ENCODE measurements around the gene SOX8.

The SOX8 gene

GRCh38 chr16:959232-960040 is 22.1 kb upstream of the SOX8 start:
- Histone ChIP-seq H3K9ac (ENCODE audit: low read depth, low read length) (no peak overlapping the region), H3K4me3 (ENCODE audit: low read length) (no peak overlapping the region), H3K27me3 (ENCODE audit: insufficient read depth, low read length) (no peaks in the 10 kb centered on the region), H3K9me3 (ENCODE audit: insufficient read depth, low read depth, low read length) (no peaks in the 10 kb centered on the region), H3K4me1 (ENCODE audit: insufficient read depth, low read length) (no peaks in the 10 kb centered on the region), H3K27ac (ENCODE audit: low read length) (no peak overlapping the region), H3K36me3 (ENCODE audit: insufficient read depth, low read depth, low read length) (no peaks in the 10 kb centered on the region)

- no peak overlapping the region for H3K4me3 ChIP-seq (ENCODE audit: low read length)
Observed at GRCh38 chr16:962366-962765, 19.2 kb upstream of the SOX8 start.

DNA sequence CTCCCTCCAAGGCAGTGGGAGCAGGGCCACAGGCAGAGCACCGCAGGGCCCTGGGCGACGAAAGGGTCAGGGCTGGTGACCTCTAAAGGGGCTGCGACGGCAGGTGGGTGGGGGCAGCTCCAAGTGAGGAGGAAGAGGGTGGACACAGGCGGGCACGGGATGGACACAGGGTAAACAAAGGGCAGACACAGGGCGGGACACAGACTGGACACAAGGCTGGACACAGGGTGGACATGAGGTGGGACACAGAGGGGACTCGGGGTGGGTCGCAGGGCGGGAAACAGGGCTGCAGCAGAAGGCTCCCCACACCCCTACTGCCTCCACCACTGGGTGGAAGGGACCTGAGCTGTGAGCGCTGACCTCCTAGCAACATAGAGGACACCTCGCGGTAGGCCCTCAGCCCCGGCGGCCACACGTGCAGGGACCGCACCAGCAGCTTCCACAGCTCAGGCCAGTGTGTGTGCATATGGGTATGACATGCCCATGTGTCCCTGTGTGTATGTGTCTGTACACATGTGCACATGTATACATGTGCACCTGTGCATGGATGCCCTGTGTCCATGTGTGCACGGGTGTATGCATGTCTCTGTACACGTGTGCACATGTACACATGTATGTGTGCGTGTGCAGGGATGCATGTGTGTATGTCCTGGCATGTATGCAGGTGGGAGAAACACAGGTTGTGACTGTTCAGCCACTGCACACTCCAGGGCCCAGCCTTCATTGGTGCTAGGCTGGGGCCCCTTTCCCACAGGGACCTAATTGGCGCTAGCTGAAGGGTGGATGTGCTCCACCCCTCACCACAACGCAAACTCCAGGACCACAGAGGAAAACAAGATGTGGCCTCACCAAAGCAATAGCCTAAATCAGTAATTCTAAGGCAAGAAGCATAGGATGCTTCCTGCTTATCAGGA is 18.4 kb upstream of the SOX8 start:
- no peak overlapping the region for H3K9ac ChIP-seq (ENCODE audit: low read depth, low read length)
- no peaks in the 10 kb centered on the region for H3K4me1 ChIP-seq (ENCODE audit: insufficient read depth, low read length)
- H3K27me3 ChIP-seq (ENCODE audit: insufficient read depth, low read length): no peaks in the 10 kb centered on the region
- H3K4me3 ChIP-seq (ENCODE audit: low read length): no peak overlapping the region
- H3K9me3 ChIP-seq (ENCODE audit: insufficient read depth, low read depth, low read length): no peaks in the 10 kb centered on the region; the same call in 1 of the 2 replicates
- no peaks in the 10 kb centered on the region for H3K36me3 ChIP-seq (ENCODE audit: insufficient read depth, low read depth, low read length)
- H3K27ac ChIP-seq (ENCODE audit: low read length): no peak overlapping the region

More at GRCh38 chr16:962366-962765, 19.2 kb upstream of the SOX8 start:
- Histone ChIP-seq H3K4me1 (ENCODE audit: insufficient read depth, low read length) (no peaks in the 10 kb centered on the region), H3K9me3 (ENCODE audit: insufficient read depth, low read depth, low read length) (no peaks in the 10 kb centered on the region; the same call in 1 of the 2 replicates), H3K27ac (ENCODE audit: low read length) (no peak overlapping the region), H3K9ac (ENCODE audit: low read depth, low read length) (no peak overlapping the region), H3K27me3 (ENCODE audit: insufficient read depth, low read length) (no peaks in the 10 kb centered on the region), H3K36me3 (ENCODE audit: insufficient read depth, low read depth, low read length) (no peaks in the 10 kb centered on the region)

DNA sequence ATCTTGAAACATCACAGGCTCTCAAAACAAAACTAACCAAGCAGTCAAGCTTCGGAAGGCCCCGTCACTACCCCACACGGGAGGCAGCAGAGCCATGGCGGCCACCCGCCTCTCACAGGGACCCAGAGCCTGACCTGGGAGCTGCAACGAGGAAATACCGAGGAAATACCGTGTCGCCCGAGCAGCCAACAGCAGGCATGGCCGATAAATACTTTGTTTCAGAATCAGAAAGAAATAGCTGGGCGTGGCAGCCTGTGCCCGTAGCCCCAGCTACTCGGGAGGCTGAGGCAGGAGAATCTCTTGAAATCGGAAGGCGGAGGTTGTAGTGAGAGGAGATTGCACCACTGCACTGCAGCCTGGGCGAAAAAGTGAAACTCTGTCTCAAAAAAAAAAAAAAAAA is 17.7 kb upstream of the SOX8 start:
- Histone ChIP-seq H3K27ac (ENCODE audit: low read length) (no peak overlapping the region), H3K9ac (ENCODE audit: low read depth, low read length) (no peak overlapping the region), H3K27me3 (ENCODE audit: insufficient read depth, low read length) (no peaks in the 10 kb centered on the region), H3K9me3 (ENCODE audit: insufficient read depth, low read depth, low read length) (no peaks in the 10 kb centered on the region; the same call in 1 of the 2 replicates), H3K36me3 (ENCODE audit: insufficient read depth, low read depth, low read length) (no peaks in the 10 kb centered on the region), H3K4me3 (ENCODE audit: low read length) (no peak overlapping the region), H3K4me1 (ENCODE audit: insufficient read depth, low read length) (no peaks in the 10 kb centered on the region)

- H3K4me3 ChIP-seq (ENCODE audit: low read length): no peak overlapping the region
- no peak overlapping the region for H3K9ac ChIP-seq (ENCODE audit: low read depth, low read length)
- no peak overlapping the region for H3K27ac ChIP-seq (ENCODE audit: low read length)
- H3K36me3 ChIP-seq (ENCODE audit: insufficient read depth, low read depth, low read length): no peaks in the 10 kb centered on the region
- H3K4me1 ChIP-seq (ENCODE audit: insufficient read depth, low read length): no peaks in the 10 kb centered on the region; the same call in 1 of the 2 replicates
- no peaks in the 10 kb centered on the region; the same call in 1 of the 2 replicates for H3K9me3 ChIP-seq (ENCODE audit: insufficient read depth, low read depth, low read length)
- H3K27me3 ChIP-seq (ENCODE audit: insufficient read depth, low read length): peaks cover 4% of the 10 kb centered on the region
Observed at GRCh38 chr16:964356-965035, 17.1 kb upstream of the SOX8 start.

DNA sequence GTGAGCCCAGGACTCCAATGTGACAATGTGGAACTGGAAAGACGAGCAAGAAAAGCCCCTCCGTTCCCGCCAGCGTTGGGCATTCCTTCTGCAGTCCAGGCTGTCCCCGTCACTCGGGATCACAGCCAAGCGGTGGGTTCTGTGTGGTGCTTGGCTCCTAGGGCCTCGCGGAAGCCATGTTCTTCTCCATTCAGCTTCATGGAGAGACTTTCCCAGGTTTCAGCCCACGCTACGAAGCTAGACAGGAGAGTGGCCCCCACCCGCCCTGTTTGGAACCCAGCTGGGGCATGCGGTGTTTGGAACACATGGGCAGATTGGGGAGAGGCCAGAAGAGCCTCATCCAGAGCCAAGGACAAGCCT is 16.6 kb upstream of the SOX8 start:
- Histone ChIP-seq H3K9ac (ENCODE audit: low read depth, low read length) (no peak overlapping the region), H3K27ac (ENCODE audit: low read length) (no peak overlapping the region), H3K9me3 (ENCODE audit: insufficient read depth, low read depth, low read length) (no peaks in the 10 kb centered on the region; the same call in 1 of the 2 replicates), H3K4me3 (ENCODE audit: low read length) (no peak overlapping the region), H3K36me3 (ENCODE audit: insufficient read depth, low read depth, low read length) (no peaks in the 10 kb centered on the region), H3K27me3 (ENCODE audit: insufficient read depth, low read length) (peaks cover 9% of the 10 kb centered on the region), H3K4me1 (ENCODE audit: insufficient read depth, low read length) (no peaks in the 10 kb centered on the region; the same call in 1 of the 2 replicates)

GRCh38 chr16:965487-965886 is 16.1 kb upstream of the SOX8 start:
- no peaks in the 10 kb centered on the region; the same call in 1 of the 2 replicates for H3K4me1 ChIP-seq (ENCODE audit: insufficient read depth, low read length)
- H3K27ac ChIP-seq (ENCODE audit: low read length): no peak overlapping the region
- peaks cover 11% of the 10 kb centered on the region for H3K27me3 ChIP-seq (ENCODE audit: insufficient read depth, low read length)
- no peaks in the 10 kb centered on the region; the same call in 1 of the 2 replicates for H3K9me3 ChIP-seq (ENCODE audit: insufficient read depth, low read depth, low read length)
- no peak overlapping the region for H3K9ac ChIP-seq (ENCODE audit: low read depth, low read length)
- H3K36me3 ChIP-seq (ENCODE audit: insufficient read depth, low read depth, low read length): no peaks in the 10 kb centered on the region
- H3K4me3 ChIP-seq (ENCODE audit: low read length): no peak overlapping the region

GRCh38 chr16:966035-966434 is 15.5 kb upstream of the SOX8 start:
- Histone ChIP-seq H3K27me3 (ENCODE audit: insufficient read depth, low read length) (peaks cover 11% of the 10 kb centered on the region), H3K9me3 (ENCODE audit: insufficient read depth, low read depth, low read length) (no peaks in the 10 kb centered on the region; the same call in 1 of the 2 replicates), H3K9ac (ENCODE audit: low read depth, low read length) (no peak overlapping the region), H3K27ac (ENCODE audit: low read length) (no peak overlapping the region), H3K36me3 (ENCODE audit: insufficient read depth, low read depth, low read length) (no peaks in the 10 kb centered on the region), H3K4me3 (ENCODE audit: low read length) (no peak overlapping the region), H3K4me1 (ENCODE audit: insufficient read depth, low read length) (no peaks in the 10 kb centered on the region; the same call in 1 of the 2 replicates)

DNA sequence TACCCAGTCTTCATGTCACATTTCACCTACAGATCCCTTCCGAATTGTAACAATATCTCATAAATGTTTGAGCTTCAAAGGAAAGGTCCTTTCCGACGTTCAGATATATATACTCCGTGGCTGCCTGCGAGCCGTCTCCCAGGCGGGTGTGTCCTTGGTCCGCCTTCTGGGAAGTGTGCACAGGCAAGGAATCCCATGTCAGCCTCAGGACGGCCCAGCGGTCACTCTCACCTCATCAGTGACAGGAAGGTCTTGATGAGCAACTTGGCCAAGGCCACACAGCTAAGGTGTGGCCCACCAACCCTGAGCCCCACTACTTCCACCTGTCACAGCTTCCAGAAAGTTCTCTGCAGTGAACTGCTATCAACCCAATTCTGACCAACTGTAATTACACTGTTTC is 15.1 kb upstream of the SOX8 start:
- no peak overlapping the region for H3K9ac ChIP-seq (ENCODE audit: low read depth, low read length)
- H3K9me3 ChIP-seq (ENCODE audit: insufficient read depth, low read depth, low read length): no peaks in the 10 kb centered on the region; the same call in 1 of the 2 replicates
- no peak overlapping the region for H3K4me3 ChIP-seq (ENCODE audit: low read length)
- no peaks in the 10 kb centered on the region; the same call in 1 of the 2 replicates for H3K4me1 ChIP-seq (ENCODE audit: insufficient read depth, low read length)
- H3K36me3 ChIP-seq (ENCODE audit: insufficient read depth, low read depth, low read length): no peaks in the 10 kb centered on the region
- H3K27me3 ChIP-seq (ENCODE audit: insufficient read depth, low read length): peaks cover 16% of the 10 kb centered on the region
- H3K27ac ChIP-seq (ENCODE audit: low read length): no peak overlapping the region

- H3K9ac ChIP-seq (ENCODE audit: low read depth, low read length): no peak overlapping the region
- H3K9me3 ChIP-seq (ENCODE audit: insufficient read depth, low read depth, low read length): no peaks in the 10 kb centered on the region; the same call in 1 of the 2 replicates
- H3K4me1 ChIP-seq (ENCODE audit: insufficient read depth, low read length): no peaks in the 10 kb centered on the region; the same call in 1 of the 2 replicates
Observed at GRCh38 chr16:967077-967541, 14.5 kb upstream of the SOX8 start.

More at GRCh38 chr16:967077-967541, 14.5 kb upstream of the SOX8 start:
- H3K36me3 ChIP-seq (ENCODE audit: insufficient read depth, low read depth, low read length): no peaks in the 10 kb centered on the region
- peaks cover 22% of the 10 kb centered on the region for H3K27me3 ChIP-seq (ENCODE audit: insufficient read depth, low read length)
- H3K4me3 ChIP-seq (ENCODE audit: low read length): no peak overlapping the region
- no peak overlapping the region for H3K27ac ChIP-seq (ENCODE audit: low read length)

All from iPS-20b (cell line).